Colonic mucosa (tissue), 4 donors: Measurements from ENCODE around the gene PRKCA. TPM values are rescaled to one million over a fixed set of nuclear protein-coding genes. Genes with fewer than 3 reads are reported as not detected.
"Not testable (repeated sequence)": the region's sequence is repeated elsewhere in the genome, so short reads cannot be mapped to it uniquely, and the experiment has no call there.

Source experiments
- DNase-seq: peaks from one replicate; pipeline ENCODE4 v3.0.0-alpha.2; 2020
- H3K27ac ChIP-seq: fragments of 200-600 bp; one replicate; pipeline ENCODE4 v1.8.0; 2021
- H3K27me3 ChIP-seq: fragments of 200-600 bp; one replicate; pipeline ENCODE4 v1.8.0; 2021
- H3K36me3 ChIP-seq: fragments of 200-600 bp; one replicate; pipeline ENCODE4 v1.8.0; 2021
- H3K4me1 ChIP-seq: fragments of 200-600 bp; one replicate; pipeline ENCODE4 v1.8.0; 2021; ENCODE audit warnings: mild to moderate bottlenecking
- H3K4me3 ChIP-seq: fragments of 200-600 bp; one replicate; pipeline ENCODE4 v1.8.0; 2021
- H3K9ac ChIP-seq, 2 donors: one replicate each; pipeline ENCODE4 v1.7.0; 2013; ENCODE audit warnings: control low read depth in 2 of 2, low read depth in 2 of 2, low read length in 2 of 2
- H3K9me3 ChIP-seq: fragments of 200-600 bp; one replicate; pipeline ENCODE4 v1.8.0; 2021
- CTCF ChIP-seq: fragments of 200-600 bp; IDR thresholded peaks from one replicate; pipeline ENCODE4 v1.8.0; 2022; ENCODE audit warnings: antibody characterized with exemption, mild to moderate bottlenecking
- intact Hi-C: fragments of 100-400 bp; cut with DNase I; formaldehyde crosslinking; loops from one replicate; pipeline ENCODE4 v1.14.1; 2022
- total RNA-seq, 2 donors: library from RNA; stranded (reverse); fragmentation: NEBNext Ultra II Directional in 1 of 2; extraction: Animal tissue kit (Norgen Biotek cat#: 25700) in 1 of 2; gene quantifications; one replicate each; pipeline ENCODE4 v1.2.1, GENCODE V29; 2021
- donor health status: healthy.
- donor health status: DM: no; HTN: no; CAD: no.
- donor health status: DM: no; HTN: no; CAD: no.

Gene PRKCA
- total RNA-seq, 2 donors from 2014 or later: 40.0 to 41.8 TPM

GRCh38 chr17:66620528-66620927, 318.1 kb downstream of the PRKCA start:
- no peaks in the 10 kb centered on the region for H3K27me3 ChIP-seq
- no peak for DNase-seq
- no peaks in the 10 kb centered on the region for H3K9me3 ChIP-seq
- no peak overlapping the region for H3K4me3 ChIP-seq
- no peaks in the 10 kb centered on the region for H3K4me1 ChIP-seq
- intact Hi-C loops: no loop called here
- no peak for TF ChIP-seq CTCF
- no peak overlapping the region for H3K27ac ChIP-seq
- no peaks in the 10 kb centered on the region for H3K36me3 ChIP-seq
- H3K9ac ChIP-seq: no peak overlapping the region

GRCh38 chr17:66624630-66625029, 322.2 kb downstream of the PRKCA start:
- H3K36me3 ChIP-seq, intact Hi-C loops, H3K9me3 ChIP-seq, H3K9ac ChIP-seq, H3K27me3 ChIP-seq, H3K4me1 ChIP-seq, H3K4me3 ChIP-seq, DNase-seq, H3K27ac ChIP-seq: not testable (repeated sequence)

GRCh38 chr17:66625311-66625767, 322.9 kb downstream of the PRKCA start:
- no peak for DNase-seq
- no peak overlapping the region for H3K9ac ChIP-seq
- H3K9me3 ChIP-seq: no peaks in the 10 kb centered on the region
- no peaks in the 10 kb centered on the region for H3K36me3 ChIP-seq
- H3K4me3 ChIP-seq: no peak overlapping the region
- no peak overlapping the region for H3K27ac ChIP-seq
- TF ChIP-seq CTCF: peak; percentile 42
- intact Hi-C loops: no loop called here
- no peaks in the 10 kb centered on the region for H3K4me1 ChIP-seq
- H3K27me3 ChIP-seq: no peaks in the 10 kb centered on the region

- Histone ChIP-seq H3K27me3 (no peaks in the 10 kb centered on the region), H3K36me3 (no peaks in the 10 kb centered on the region), H3K9ac (no peak overlapping the region), H3K4me1 (no peaks in the 10 kb centered on the region), H3K9me3 (no peaks in the 10 kb centered on the region), H3K27ac (no peak overlapping the region), H3K4me3 (no peak overlapping the region)
- TF ChIP-seq CTCF: no peak
- no peak for DNase-seq
- intact Hi-C loops: no loop called here
Measured at GRCh38 chr17:66627985-66628384, 325.6 kb downstream of the PRKCA start.

- no peak overlapping the region for H3K27ac ChIP-seq
- DNase-seq: no peak
- H3K27me3 ChIP-seq: no peaks in the 10 kb centered on the region
- intact Hi-C loops: no loop called here
- H3K9ac ChIP-seq: no peak overlapping the region
- no peaks in the 10 kb centered on the region for H3K36me3 ChIP-seq
- no peak for TF ChIP-seq CTCF
- H3K4me1 ChIP-seq: no peaks in the 10 kb centered on the region
- no peaks in the 10 kb centered on the region for H3K9me3 ChIP-seq
- no peak overlapping the region for H3K4me3 ChIP-seq
Measured at GRCh38 chr17:66629762-66630161, 327.3 kb downstream of the PRKCA start.

GRCh38 chr17:66630379-66630778, 328.0 kb downstream of the PRKCA start:
- H3K27ac ChIP-seq: no peak overlapping the region

More at GRCh38 chr17:66630379-66630778, 328.0 kb downstream of the PRKCA start:
- Histone ChIP-seq H3K4me3 (no peak overlapping the region), H3K9me3 (no peaks in the 10 kb centered on the region), H3K4me1 (no peaks in the 10 kb centered on the region), H3K36me3 (no peaks in the 10 kb centered on the region), H3K9ac (no peak overlapping the region), H3K27me3 (no peaks in the 10 kb centered on the region)
- no peak for TF ChIP-seq CTCF
- intact Hi-C loops: no loop called here
- no peak for DNase-seq
